Mucosa of stomach (tissue), 1 donor: Measurements from ENCODE around the gene NF1.
"Not testable (repeated sequence)": the region's sequence is repeated elsewhere in the genome, so short reads cannot be mapped to it uniquely, and the experiment has no call there.

ENCODE experiments used
- H3K27me3 ChIP-seq: one replicate; pipeline ENCODE4 v1.7.0; 2013; ENCODE audit warnings: mild to moderate bottlenecking, low read length; ENCODE audit not compliant: control insufficient read depth, insufficient read depth
- H3K36me3 ChIP-seq: one replicate; pipeline ENCODE4 v1.7.0; 2013; ENCODE audit warnings: low read length; ENCODE audit not compliant: control insufficient read depth, insufficient read depth
- H3K4me1 ChIP-seq: one replicate; pipeline ENCODE4 v1.7.0; 2013; ENCODE audit warnings: mild to moderate bottlenecking, low read length; ENCODE audit not compliant: control insufficient read depth, insufficient read depth
- H3K4me3 ChIP-seq: one replicate; pipeline ENCODE4 v1.7.0; 2013; ENCODE audit warnings: low read length
- H3K9ac ChIP-seq: one replicate; pipeline ENCODE4 v1.7.0; 2013; ENCODE audit warnings: mild to moderate bottlenecking, low read length, moderate library complexity
- H3K9me3 ChIP-seq: one replicate; pipeline ENCODE4 v1.7.0; 2013; ENCODE audit warnings: mild to moderate bottlenecking, low read length, moderate library complexity; ENCODE audit not compliant: control insufficient read depth
- donor health status: Pancreatic carcinoma.

The NF1 gene

GRCh38 chr17:31089471-31089870 is 5.3 kb upstream of the NF1 start:
- peaks cover 5% of the 10 kb centered on the region for H3K4me1 ChIP-seq
- peaks cover 2% of the 10 kb centered on the region for H3K27me3 ChIP-seq
- H3K9ac ChIP-seq, result no peak overlapping the region
- H3K9me3 ChIP-seq, result no peaks in the 10 kb centered on the region
- no peaks in the 10 kb centered on the region for H3K36me3 ChIP-seq
- no peak overlapping the region for H3K4me3 ChIP-seq

- H3K9ac ChIP-seq, H3K4me1 ChIP-seq, H3K27me3 ChIP-seq, H3K9me3 ChIP-seq, H3K4me3 ChIP-seq, H3K36me3 ChIP-seq: not testable (repeated sequence)
Measured at GRCh38 chr17:31090650-31091049, 4.1 kb upstream of the NF1 start.

GRCh38 chr17:31092475-31093064 is 2.2 kb upstream of the NF1 start:
- no peaks in the 10 kb centered on the region for H3K36me3 ChIP-seq
- H3K27me3 ChIP-seq, result peaks cover 2% of the 10 kb centered on the region
- H3K4me1 ChIP-seq, result peaks cover 5% of the 10 kb centered on the region
- no peak overlapping the region for H3K4me3 ChIP-seq
- H3K9me3 ChIP-seq, result no peaks in the 10 kb centered on the region
- no peak overlapping the region for H3K9ac ChIP-seq

- Histone ChIP-seq H3K9ac (peak overlapping the region; percentile 93), H3K4me1 (peaks cover 5% of the 10 kb centered on the region), H3K36me3 (no peaks in the 10 kb centered on the region), H3K27me3 (peaks cover 2% of the 10 kb centered on the region), H3K4me3 (no peak overlapping the region), H3K9me3 (no peaks in the 10 kb centered on the region)
Measured at GRCh38 chr17:31093866-31094599, 744 bp upstream of the NF1 start.

- no peaks in the 10 kb centered on the region for H3K9me3 ChIP-seq
- peaks cover 5% of the 10 kb centered on the region for H3K4me1 ChIP-seq
- H3K4me3 ChIP-seq, result peak overlapping the region; percentile 42
- H3K9ac ChIP-seq, result peak overlapping the region; percentile 93
- H3K27me3 ChIP-seq, result no peaks in the 10 kb centered on the region
- no peaks in the 10 kb centered on the region for H3K36me3 ChIP-seq
Measured at GRCh38 chr17:31095236-31096105, 694 bp downstream of the NF1 start.

- Histone ChIP-seq H3K9ac (peak overlapping the region; percentile 93), H3K9me3 (no peaks in the 10 kb centered on the region), H3K4me1 (peaks cover 5% of the 10 kb centered on the region), H3K4me3 (peak overlapping the region; percentile 42), H3K27me3 (no peaks in the 10 kb centered on the region), H3K36me3 (no peaks in the 10 kb centered on the region)
Measured at GRCh38 chr17:31096106-31096436, 1.3 kb downstream of the NF1 start.

GRCh38 chr17:31099016-31099415 is 4.2 kb downstream of the NF1 start:
- H3K9ac ChIP-seq, result no peak overlapping the region
- H3K4me3 ChIP-seq, result no peak overlapping the region
- no peaks in the 10 kb centered on the region for H3K36me3 ChIP-seq
- H3K27me3 ChIP-seq, result no peaks in the 10 kb centered on the region
- H3K4me1 ChIP-seq, result peaks cover 1% of the 10 kb centered on the region
- H3K9me3 ChIP-seq, result no peaks in the 10 kb centered on the region

GRCh38 chr17:31100840-31101459 is 6.2 kb downstream of the NF1 start:
- no peaks in the 10 kb centered on the region for H3K36me3 ChIP-seq
- no peaks in the 10 kb centered on the region for H3K9me3 ChIP-seq
- no peaks in the 10 kb centered on the region for H3K27me3 ChIP-seq
- H3K4me3 ChIP-seq, result no peak overlapping the region
- H3K9ac ChIP-seq, result no peak overlapping the region
- no peaks in the 10 kb centered on the region for H3K4me1 ChIP-seq

- Histone ChIP-seq H3K9ac (no peak overlapping the region), H3K9me3 (no peaks in the 10 kb centered on the region), H3K27me3 (no peaks in the 10 kb centered on the region), H3K36me3 (no peaks in the 10 kb centered on the region), H3K4me1 (no peaks in the 10 kb centered on the region), H3K4me3 (no peak overlapping the region)
Measured at GRCh38 chr17:31101943-31102342, 7.2 kb downstream of the NF1 start.

- no peak overlapping the region for H3K4me3 ChIP-seq
- no peaks in the 10 kb centered on the region for H3K4me1 ChIP-seq
- H3K9ac ChIP-seq, result no peak overlapping the region
- no peaks in the 10 kb centered on the region for H3K27me3 ChIP-seq
- H3K9me3 ChIP-seq, result no peaks in the 10 kb centered on the region
- no peaks in the 10 kb centered on the region for H3K36me3 ChIP-seq
Measured at GRCh38 chr17:31105991-31106390, 11.2 kb downstream of the NF1 start.

GRCh38 chr17:31111183-31111582 is 16.4 kb downstream of the NF1 start:
- no peaks in the 10 kb centered on the region for H3K4me1 ChIP-seq
- H3K9me3 ChIP-seq, result no peaks in the 10 kb centered on the region
- H3K27me3 ChIP-seq, result no peaks in the 10 kb centered on the region
- no peak overlapping the region for H3K4me3 ChIP-seq
- no peak overlapping the region for H3K9ac ChIP-seq
- no peaks in the 10 kb centered on the region for H3K36me3 ChIP-seq
